Chondrocyte (in vitro differentiated cells): Measurements from ENCODE around the gene PRRT4. TPM values are rescaled to one million over a fixed set of nuclear protein-coding genes. Genes with fewer than 3 reads are reported as not detected.

Source experiments
- DNase-seq: peaks from one replicate; pipeline ENCODE4 v3.0.0; 2021; ENCODE audit warnings: mixed read lengths, low spot score
- H3K27ac Mint-ChIP-seq: one replicate; pipeline ENCODE4 v1.8.0; 2021; ENCODE audit warnings: mild to moderate bottlenecking, moderate library complexity, mixed read lengths; ENCODE audit not compliant: unreplicated experiment
- H3K27me3 Mint-ChIP-seq: 2 replicates; pipeline ENCODE4 v1.8.0; 2021; ENCODE audit warnings: low read depth, mixed read lengths
- H3K36me3 Mint-ChIP-seq: 2 replicates; pipeline ENCODE4 v1.8.0; 2021; ENCODE audit warnings: low read depth, mixed read lengths
- H3K4me1 Mint-ChIP-seq: 2 replicates; pipeline ENCODE4 v1.8.0; 2021; ENCODE audit warnings: low read depth, mild to moderate bottlenecking, mixed read lengths
- H3K4me3 Mint-ChIP-seq: one replicate; pipeline ENCODE4 v1.8.0; 2021; ENCODE audit warnings: mild to moderate bottlenecking, moderate library complexity, mixed read lengths; ENCODE audit not compliant: unreplicated experiment
- H3K9me3 Mint-ChIP-seq: 2 replicates; pipeline ENCODE4 v1.8.0; 2021; ENCODE audit warnings: low read depth, mixed read lengths
- CTCF ChIP-seq: fragments of 200-600 bp; sonication (generic); IDR thresholded peaks from 2 replicates; pipeline ENCODE4 v1.5.0; 2021; ENCODE audit warnings: antibody characterized with exemption, mild to moderate bottlenecking, moderate library complexity
- total RNA-seq: library from RNA; stranded (reverse); gene quantifications from 3 replicates; pipeline ENCODE4 v1.2.1, GENCODE V29; 2021

The PRRT4 gene
- total RNA-seq, 1 donor from 2014 or later: 0.42 TPM

- no peaks in the 10 kb centered on the region for H3K9me3 Mint-ChIP-seq
- H3K36me3 Mint-ChIP-seq: peaks cover 33% of the 10 kb centered on the region
- H3K27me3 Mint-ChIP-seq: no peaks in the 10 kb centered on the region
- peak overlapping the region; percentile 8 for H3K27ac Mint-ChIP-seq
- no peak for DNase-seq
- H3K4me3 Mint-ChIP-seq: no peak overlapping the region
- no peak for TF ChIP-seq CTCF
- H3K4me1 Mint-ChIP-seq: peaks cover 28% of the 10 kb centered on the region
Measured at GRCh38 chr7:128324368-128324680, 37.2 kb downstream of the PRRT4 start.

- Mint-ChIP-seq H3K4me1 (peaks cover 28% of the 10 kb centered on the region), H3K4me3 (no peak overlapping the region)
Measured at GRCh38 chr7:128323459-128324367, 37.8 kb downstream of the PRRT4 start.

GRCh38 chr7:128323040-128323439, 38.5 kb downstream of the PRRT4 start:
- Mint-ChIP-seq H3K27me3 (no peaks in the 10 kb centered on the region), H3K4me1 (peaks cover 28% of the 10 kb centered on the region), H3K9me3 (no peaks in the 10 kb centered on the region), H3K27ac (peak overlapping the region; percentile 18), H3K36me3 (peaks cover 38% of the 10 kb centered on the region), H3K4me3 (no peak overlapping the region)
- DNase-seq: no peak
- no peak for TF ChIP-seq CTCF

More at GRCh38 chr7:128323459-128324367, 37.8 kb downstream of the PRRT4 start:
- TF ChIP-seq CTCF: no peak
- Mint-ChIP-seq H3K9me3 (no peaks in the 10 kb centered on the region), H3K27me3 (no peaks in the 10 kb centered on the region), H3K27ac (peak overlapping the region; percentile 39), H3K36me3 (peaks cover 37% of the 10 kb centered on the region)
- no peak for DNase-seq

- TF ChIP-seq CTCF: peak; percentile 82
- DNase-seq: no peak
- Mint-ChIP-seq H3K4me1 (peaks cover 28% of the 10 kb centered on the region), H3K9me3 (no peaks in the 10 kb centered on the region), H3K4me3 (no peak overlapping the region), H3K27ac (no peak overlapping the region), H3K36me3 (peaks cover 44% of the 10 kb centered on the region), H3K27me3 (no peaks in the 10 kb centered on the region)
Measured at GRCh38 chr7:128322040-128322643, 39.3 kb downstream of the PRRT4 start.

GRCh38 chr7:128321044-128321422, 40.5 kb downstream of the PRRT4 start:
- Mint-ChIP-seq H3K4me1 (peaks cover 28% of the 10 kb centered on the region), H3K9me3 (no peaks in the 10 kb centered on the region), H3K36me3 (peaks cover 47% of the 10 kb centered on the region), H3K27me3 (no peaks in the 10 kb centered on the region), H3K27ac (no peak overlapping the region), H3K4me3 (no peak overlapping the region)
- TF ChIP-seq CTCF: no peak
- no peak for DNase-seq
